Activated CD8-positive, alpha-beta memory T cell treated with anti-CD3 and anti-CD28 coated beads for 4 hours (primary cell): Measurements from ENCODE around the gene PANK4.

Source experiments
- DNase-seq, 2 donors: peaks; one replicate each; pipeline ENCODE4 v3.0.0-alpha.2; 2020; ENCODE audit warnings: low read depth in 2 of 2

PANK4 gene

GRCh38 chr1:2512862-2513421 lies 13.5 kb downstream of the PANK4 start:
- DNase-seq, result no peak

DNA sequence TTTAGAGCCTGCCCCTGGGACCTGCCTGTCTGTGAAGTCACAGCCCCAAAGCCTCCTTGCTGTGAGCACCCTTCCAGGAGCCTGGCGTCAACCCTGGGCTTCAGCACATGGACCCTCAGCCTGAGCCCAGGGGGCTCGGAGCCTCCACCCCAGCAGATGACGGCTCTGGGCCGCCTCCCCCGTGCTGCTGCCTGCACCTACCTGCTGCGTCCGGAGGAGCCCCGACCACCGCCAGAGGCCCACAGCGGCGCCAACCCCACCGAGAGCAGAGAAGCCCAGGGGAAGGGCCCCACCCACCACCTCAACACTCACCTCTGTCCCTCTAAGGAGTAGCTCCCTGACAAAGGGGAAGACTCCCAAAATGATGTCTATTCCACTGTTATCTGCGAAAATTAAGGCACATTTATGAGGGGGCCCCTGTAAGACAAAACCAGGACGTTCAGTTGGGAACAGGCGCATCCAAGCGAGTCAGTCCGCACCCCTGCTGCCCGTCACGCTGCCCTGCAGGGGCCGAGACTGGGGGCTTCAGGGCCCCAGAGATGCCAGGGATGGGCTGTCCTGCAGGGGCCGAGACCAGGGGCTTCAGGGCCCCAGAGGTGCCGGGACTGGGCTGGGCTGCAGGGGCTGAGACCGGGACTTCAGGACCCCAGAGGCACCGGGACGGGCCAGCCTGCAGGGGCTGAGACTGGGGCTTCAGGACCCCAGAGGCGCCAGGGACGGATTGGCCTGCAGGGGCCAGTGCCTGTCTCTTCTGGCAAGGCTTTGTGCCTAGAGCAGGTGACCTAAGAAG lies 15.8 kb downstream of the PANK4 start:
- DNase-seq, result no peak

GRCh38 chr1:2509589-2509988 lies 16.8 kb downstream of the PANK4 start:
- DNase-seq, result no peak

GRCh38 chr1:2508751-2509150 lies 17.6 kb downstream of the PANK4 start:
- DNase-seq, result no peak

DNA sequence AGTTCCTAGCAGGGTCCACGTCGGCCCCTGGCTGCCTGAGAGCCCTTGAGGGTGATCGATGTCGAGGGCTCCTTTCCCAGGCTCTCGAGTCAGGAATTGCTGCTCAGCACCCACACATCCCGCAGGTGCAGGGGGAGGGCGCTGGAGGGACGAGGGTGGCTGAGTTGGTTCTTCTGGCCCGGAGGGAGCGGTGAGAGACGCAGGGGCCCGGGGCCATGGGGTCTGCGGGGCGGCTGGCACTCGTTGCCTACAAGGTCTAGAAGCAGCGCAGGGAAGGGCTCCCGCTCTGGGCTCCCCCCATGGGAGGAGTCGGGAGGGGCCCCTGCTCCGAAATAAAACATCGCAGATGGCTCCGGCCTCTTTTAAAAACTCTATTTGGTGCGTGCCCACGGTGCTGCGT lies 18.2 kb downstream of the PANK4 start:
- no peak for DNase-seq

DNA sequence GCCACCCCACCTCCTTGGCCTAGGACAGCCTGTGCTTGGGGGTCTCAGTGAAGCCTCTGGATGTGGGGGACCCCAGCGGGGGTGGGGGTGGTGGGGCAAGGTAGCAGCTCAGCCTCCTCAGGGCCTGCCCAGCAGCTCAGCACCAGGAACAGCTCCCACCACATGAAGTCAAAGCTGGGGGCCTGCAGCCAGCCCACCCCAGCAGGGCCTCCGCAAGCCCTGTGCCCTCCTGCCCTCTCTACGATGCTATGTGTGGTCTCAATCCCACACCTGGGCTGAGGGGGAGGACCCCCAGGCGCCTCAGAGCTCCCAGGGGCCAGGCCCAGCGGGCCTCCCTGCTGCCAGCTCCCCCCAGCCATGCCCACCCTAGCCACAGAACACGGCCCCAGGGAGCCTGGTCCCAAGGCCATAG lies 18.6 kb downstream of the PANK4 start:
- DNase-seq, result no peak

DNA sequence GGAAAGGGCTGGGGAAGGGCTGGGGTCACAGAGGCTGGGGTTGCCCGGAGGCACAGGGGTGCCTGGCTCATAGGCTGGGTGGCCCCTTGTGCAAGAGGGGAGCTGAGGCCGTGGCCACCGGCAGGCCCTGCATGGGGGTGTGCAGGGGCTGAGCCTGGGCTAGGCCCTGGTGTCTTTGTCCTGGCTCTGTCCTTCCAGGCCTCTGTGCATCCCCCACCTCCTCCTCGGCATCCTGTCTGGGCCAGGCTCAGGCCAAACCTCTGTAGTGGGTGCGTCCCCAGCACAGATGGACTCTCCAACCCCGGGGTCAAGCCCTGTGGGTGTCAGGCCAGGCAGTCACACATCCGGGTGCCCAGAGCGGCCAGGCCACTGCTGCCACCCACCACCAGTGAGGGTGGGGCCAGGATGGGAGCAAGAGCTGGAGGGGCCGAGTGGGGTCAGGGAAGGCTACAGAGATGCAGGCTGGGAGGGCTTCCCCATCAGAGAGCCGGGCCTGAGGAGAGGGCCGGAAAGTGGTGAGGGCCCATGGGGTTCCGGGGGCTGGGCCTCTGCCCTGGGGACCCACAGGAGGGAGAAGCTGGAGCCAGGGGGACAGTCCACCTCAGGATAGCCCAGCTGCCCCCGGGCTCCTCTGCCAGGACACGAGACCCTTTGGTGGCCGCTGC lies 19.4 kb downstream of the PANK4 start:
- DNase-seq, result no peak

DNA sequence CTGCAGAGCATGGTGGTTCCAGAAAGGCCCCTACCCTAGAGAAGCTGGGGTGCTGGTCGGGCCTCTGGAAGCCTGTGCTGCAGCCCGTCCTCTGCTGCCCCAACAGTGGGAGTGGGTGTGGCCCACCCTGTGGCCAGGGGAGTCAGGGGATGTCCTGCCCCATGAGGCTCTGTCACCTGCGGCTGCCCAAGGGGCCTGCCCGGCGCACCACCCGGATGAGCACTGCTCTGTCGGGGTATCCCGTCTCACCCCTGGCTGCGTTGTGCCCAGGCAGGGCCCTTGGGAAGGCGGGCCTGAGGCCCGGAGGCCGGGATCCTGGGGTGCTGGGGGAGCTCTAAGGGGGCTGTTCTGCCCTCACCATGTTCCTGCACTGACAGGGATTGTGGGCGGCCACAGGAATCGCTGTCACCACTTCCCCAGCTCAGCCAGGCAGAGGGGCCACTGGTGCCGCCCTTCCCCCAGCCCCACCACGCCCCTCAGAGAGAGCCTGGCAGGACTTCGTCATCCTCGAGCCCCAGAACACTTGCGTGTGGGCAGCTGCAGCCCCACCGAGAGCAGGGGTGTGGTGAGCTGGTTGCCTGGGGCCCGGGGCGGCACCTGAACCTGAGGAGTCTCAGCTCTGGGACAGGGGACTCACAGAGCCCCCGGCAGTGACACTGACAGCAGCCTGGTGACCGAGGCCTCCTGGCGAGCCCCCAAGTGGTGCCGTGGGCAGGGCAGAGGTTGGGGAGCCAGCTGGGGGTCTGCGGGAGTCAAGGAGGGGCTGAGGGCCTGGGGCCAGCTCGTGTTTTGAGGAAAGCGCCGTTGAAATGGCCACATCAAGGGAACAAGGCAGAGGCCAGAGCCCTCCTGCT lies 20.2 kb downstream of the PANK4 start:
- no peak for DNase-seq

- DNase-seq, result no peak
Observed at GRCh38 chr1:2505461-2505994, 20.9 kb downstream of the PANK4 start.

GRCh38 chr1:2504949-2505272 lies 21.5 kb downstream of the PANK4 start:
- no peak for DNase-seq

- DNase-seq, result no peak
Observed at GRCh38 chr1:2504225-2504948, 22.0 kb downstream of the PANK4 start.

GRCh38 chr1:2503554-2504224 lies 22.7 kb downstream of the PANK4 start:
- no peak for DNase-seq

DNA sequence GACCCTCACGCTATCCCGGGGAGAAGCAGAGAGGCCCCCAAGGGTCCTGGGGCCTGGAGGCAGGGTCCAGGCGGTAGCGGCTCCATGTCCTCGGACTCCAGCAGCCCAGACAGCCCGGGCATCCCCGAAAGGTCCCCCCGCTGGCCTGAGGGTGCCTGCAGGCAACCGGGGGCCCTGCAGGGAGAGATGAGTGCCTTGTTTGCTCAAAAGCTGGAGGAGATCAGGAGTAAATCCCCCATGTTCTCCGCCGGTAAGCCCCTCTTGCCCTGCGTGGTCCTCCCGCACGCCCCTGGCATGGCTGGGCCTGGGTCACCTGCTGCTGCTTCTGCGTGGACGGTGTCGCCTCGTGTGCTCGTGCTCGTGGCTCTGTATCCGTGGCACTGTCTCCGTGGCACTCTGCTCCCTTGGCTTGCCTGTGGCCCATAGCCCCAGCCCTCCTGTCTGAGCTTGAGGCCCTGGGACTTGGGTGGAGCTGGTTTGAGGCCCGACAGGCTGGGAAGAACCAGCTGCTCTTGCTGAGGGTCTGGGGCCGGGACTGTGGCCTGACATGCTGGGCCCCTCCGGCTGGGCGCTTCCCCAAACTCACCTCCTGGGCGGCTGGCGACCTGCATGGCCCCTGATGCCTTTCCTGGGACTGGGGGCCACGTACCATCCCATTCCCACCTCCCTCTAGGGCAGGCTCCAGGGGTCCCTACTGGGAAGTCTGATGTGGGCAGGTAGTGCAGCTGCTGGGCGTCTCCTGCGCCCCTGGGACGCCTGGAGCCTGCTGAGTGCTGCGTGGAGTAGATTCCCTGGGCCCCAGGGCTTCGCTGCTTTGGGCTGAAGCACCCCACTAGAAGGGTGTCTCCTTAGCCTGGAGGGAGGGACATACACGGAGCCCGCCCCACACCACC lies 23.5 kb downstream of the PANK4 start:
- DNase-seq, result no peak

DNA sequence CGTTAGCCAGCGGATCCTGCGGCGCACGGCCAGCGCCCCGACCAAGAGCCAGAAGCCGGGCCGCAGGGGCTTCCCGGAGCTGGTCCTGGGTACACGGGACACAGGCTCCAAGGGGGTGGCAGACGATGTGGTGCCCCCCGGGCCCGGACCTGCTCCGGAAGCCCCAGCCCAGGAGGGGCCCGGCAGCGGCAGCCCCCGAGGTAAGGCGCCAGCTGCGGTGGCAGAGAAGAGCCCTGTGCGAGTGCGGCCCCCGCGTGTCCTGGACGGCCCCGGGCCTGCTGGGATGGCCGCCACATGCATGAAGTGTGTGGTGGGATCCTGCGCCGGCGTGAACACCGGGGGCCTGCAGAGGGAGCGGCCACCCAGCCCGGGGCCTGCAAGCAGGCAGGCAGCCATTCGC lies 24.2 kb downstream of the PANK4 start:
- no peak for DNase-seq

- DNase-seq, result no peak
Observed at GRCh38 chr1:2501820-2502119, 24.6 kb downstream of the PANK4 start.

DNA sequence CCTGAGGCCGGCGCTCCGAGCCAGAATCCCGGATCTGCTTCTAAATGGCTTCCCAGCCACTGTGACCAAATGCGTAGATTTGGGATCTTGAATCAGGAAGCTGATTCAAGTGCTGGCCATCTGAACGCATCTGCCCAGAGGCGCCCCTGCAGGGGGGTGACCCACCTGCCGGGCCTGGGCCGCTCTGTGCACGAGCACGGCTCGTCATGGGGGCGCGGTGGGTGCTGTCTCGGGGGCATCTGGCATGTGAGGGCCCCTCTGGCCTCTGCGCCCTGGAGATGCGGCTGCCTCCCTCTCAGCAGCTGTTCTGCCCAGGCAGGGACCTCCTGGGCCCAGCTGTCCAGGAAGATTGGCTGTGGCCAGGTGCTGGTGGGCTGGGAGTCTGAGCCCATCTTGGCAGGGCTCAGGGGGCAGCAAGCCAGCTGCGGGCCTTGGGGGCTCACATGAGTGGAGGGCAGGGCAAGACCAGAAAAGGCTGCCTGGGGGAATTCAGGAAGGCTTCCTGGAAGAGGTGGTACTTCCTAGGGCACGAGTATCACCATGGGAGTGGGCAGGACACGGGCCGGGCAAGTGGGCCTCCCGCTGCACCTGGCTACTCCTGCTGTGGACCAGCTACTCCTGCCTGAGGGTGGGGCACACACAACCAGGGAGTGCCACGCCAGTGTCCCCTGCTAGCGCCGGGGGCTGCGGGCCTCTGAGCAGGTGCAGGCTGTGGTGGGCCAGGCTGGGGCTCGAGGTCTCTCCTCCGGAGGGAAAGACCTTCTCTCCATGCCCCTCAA lies 25.2 kb downstream of the PANK4 start:
- DNase-seq, result no peak

DNA sequence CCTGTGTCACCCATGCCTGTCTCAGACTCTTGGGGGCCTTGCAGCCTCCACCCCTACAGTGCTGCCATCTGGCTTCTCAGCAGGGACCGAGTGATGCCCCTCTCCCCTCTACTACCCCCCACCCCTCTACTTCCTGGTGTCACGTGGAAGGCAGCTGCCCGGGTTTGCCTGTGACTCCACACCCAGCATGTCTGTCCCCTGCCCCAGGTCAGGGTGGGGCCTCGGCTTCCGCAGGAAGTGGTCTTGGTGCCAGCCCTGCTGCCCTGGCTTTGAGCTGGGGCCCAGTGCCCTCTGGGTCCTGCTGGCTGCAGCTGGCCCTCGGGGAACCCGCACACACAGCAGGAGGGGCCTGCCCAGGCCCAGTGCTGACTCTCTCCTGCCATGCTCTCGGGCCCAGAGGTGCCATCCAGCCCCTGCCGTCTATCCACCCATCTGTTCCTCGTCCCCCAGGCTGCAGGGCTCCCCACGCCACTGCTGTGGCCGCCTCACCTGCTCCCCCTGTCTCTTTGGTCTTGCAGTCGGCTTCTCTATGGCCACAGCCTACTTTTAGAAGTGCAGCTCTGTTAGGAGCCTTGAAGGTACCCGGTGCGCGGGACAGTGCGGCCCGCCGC lies 26.3 kb downstream of the PANK4 start:
- DNase-seq, result no peak

DNA sequence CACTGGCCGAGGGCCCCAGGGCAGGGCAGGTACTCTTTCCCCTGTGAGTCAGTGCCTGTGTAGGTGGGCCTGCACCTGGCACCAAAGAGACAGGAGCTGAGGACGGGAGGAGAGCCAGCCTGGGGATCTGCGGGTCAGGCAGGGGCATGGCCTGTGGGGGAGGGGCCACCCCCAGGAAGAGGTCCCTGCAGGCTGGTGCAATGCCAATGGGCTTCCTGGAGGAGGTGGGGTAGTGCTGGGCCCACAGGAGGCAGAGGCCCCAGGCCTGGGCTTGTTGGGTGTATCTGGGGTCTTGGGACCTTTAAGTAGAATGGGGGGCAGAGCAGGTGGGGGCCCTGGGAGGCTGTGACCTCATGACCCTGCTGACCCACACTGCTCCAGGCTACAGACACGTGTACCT lies 27.1 kb downstream of the PANK4 start:
- DNase-seq, result no peak

- no peak for DNase-seq
Observed at GRCh38 chr1:2498648-2499047, 27.7 kb downstream of the PANK4 start.
